ENCODE measurements around the gene TAS1R1. TPM values are rescaled to one million over a fixed set of nuclear protein-coding genes. Genes with fewer than 3 reads are reported as not detected.
A peak's percentile ranks its signal among the peaks of the same experiment; 100 is the strongest.

The TAS1R1 gene
- total and polyA plus RNA-seq, 4 experiments from 2014 or later: not detected

GRCh38 chr1:6508816-6509189 is 46.3 kb upstream of the TAS1R1 start:
- Mint-ChIP-seq H3K27ac (peak overlapping the region in 1 of 7 donors; percentile 72), H3K4me1 (no peaks in the 10 kb centered on the region), H3K4me3 (no peak overlapping the region), H3K36me3 (no peaks in the 10 kb centered on the region), H3K9me3 (no peaks in the 10 kb centered on the region), H3K27me3 (peaks cover 0 to 5% of the 10 kb centered on the region in 2 donors)
- DNase-seq: no peak
- POLR2A ChIA-PET (ENCODE audit: partially characterized antibody): no interaction called here
- H3K27ac ChIP-seq (ENCODE audit: low read depth, low read length): no peak overlapping the region
- no peaks in the 10 kb centered on the region for H3K27me3 ChIP-seq (ENCODE audit: insufficient read depth, low read length)
- H3K36me3 ChIP-seq (ENCODE audit: insufficient read depth, low read length): no peaks in the 10 kb centered on the region
- intact Hi-C loops (cut with micrococcal nuclease): no loop called here
- no peaks in the 10 kb centered on the region for H3K4me1 ChIP-seq (ENCODE audit: insufficient read depth, low read length)
- no peak overlapping the region for H3K4me3 ChIP-seq (ENCODE audit: low read length in 2 of 2)
- no peaks in the 10 kb centered on the region for H3K9me3 ChIP-seq (ENCODE audit: control insufficient read depth in 1 of 2, low read length in 2 of 2)
- CTCF ChIA-PET (ENCODE audit: partially characterized antibody): no interaction called here

GRCh38 chr1:6509220-6509918 is 45.7 kb upstream of the TAS1R1 start:
- no peaks in the 10 kb centered on the region for H3K4me1 Mint-ChIP-seq
- H3K4me1 ChIP-seq (ENCODE audit: insufficient read depth, low read length): no peaks in the 10 kb centered on the region
- no peak overlapping the region for H3K4me3 Mint-ChIP-seq
- peaks cover 0 to 5% of the 10 kb centered on the region in 2 donors for H3K27me3 Mint-ChIP-seq
- CTCF ChIA-PET (ENCODE audit: partially characterized antibody): no interaction called here
- POLR2A ChIA-PET (ENCODE audit: partially characterized antibody): no interaction called here
- intact Hi-C loops (cut with micrococcal nuclease): no loop called here
- no peaks in the 10 kb centered on the region for H3K9me3 Mint-ChIP-seq
- H3K27ac ChIP-seq (ENCODE audit: low read depth, low read length): no peak overlapping the region
- no peaks in the 10 kb centered on the region for H3K9me3 ChIP-seq (ENCODE audit: control insufficient read depth in 1 of 2, low read length in 2 of 2)
- no peaks in the 10 kb centered on the region for H3K27me3 ChIP-seq (ENCODE audit: insufficient read depth, low read length)
- H3K4me3 ChIP-seq (ENCODE audit: low read length in 2 of 2): no peak overlapping the region
- DNase-seq: no peak
- no peaks in the 10 kb centered on the region for H3K36me3 ChIP-seq (ENCODE audit: insufficient read depth, low read length)
- H3K36me3 Mint-ChIP-seq: no peaks in the 10 kb centered on the region
- H3K27ac Mint-ChIP-seq: no peak overlapping the region

GRCh38 chr1:6509919-6510291 is 45.2 kb upstream of the TAS1R1 start:
- Mint-ChIP-seq H3K27me3 (peaks cover 0 to 5% of the 10 kb centered on the region in 2 donors), H3K9me3 (no peaks in the 10 kb centered on the region), H3K4me1 (no peaks in the 10 kb centered on the region), H3K4me3 (no peak overlapping the region), H3K27ac (no peak overlapping the region), H3K36me3 (no peaks in the 10 kb centered on the region)
- Histone ChIP-seq H3K27ac (ENCODE audit: low read depth, low read length) (no peak overlapping the region), H3K27me3 (ENCODE audit: insufficient read depth, low read length) (no peaks in the 10 kb centered on the region), H3K4me3 (ENCODE audit: low read length in 2 of 2) (no peak overlapping the region), H3K4me1 (ENCODE audit: insufficient read depth, low read length) (no peaks in the 10 kb centered on the region), H3K9me3 (ENCODE audit: control insufficient read depth in 1 of 2, low read length in 2 of 2) (no peaks in the 10 kb centered on the region), H3K36me3 (ENCODE audit: insufficient read depth, low read length) (no peaks in the 10 kb centered on the region)
- CTCF ChIA-PET (ENCODE audit: partially characterized antibody): no interaction called here
- POLR2A ChIA-PET (ENCODE audit: partially characterized antibody): no interaction called here
- no peak for DNase-seq
- intact Hi-C loops (cut with micrococcal nuclease): no loop called here

- H3K36me3 Mint-ChIP-seq: no peaks in the 10 kb centered on the region
- H3K9me3 Mint-ChIP-seq: no peaks in the 10 kb centered on the region
- intact Hi-C loops (cut with micrococcal nuclease): no loop called here
- H3K27me3 Mint-ChIP-seq: peaks cover 0 to 5% of the 10 kb centered on the region in 2 donors
- H3K4me3 ChIP-seq (ENCODE audit: low read length in 2 of 2): no peak overlapping the region
- H3K9me3 ChIP-seq (ENCODE audit: control insufficient read depth in 1 of 2, low read length in 2 of 2): no peaks in the 10 kb centered on the region
- H3K27me3 ChIP-seq (ENCODE audit: insufficient read depth, low read length): no peaks in the 10 kb centered on the region
- no peaks in the 10 kb centered on the region for H3K4me1 Mint-ChIP-seq
- H3K27ac ChIP-seq (ENCODE audit: low read depth, low read length): no peak overlapping the region
- CTCF ChIA-PET (ENCODE audit: partially characterized antibody): no interaction called here
- no peak overlapping the region for H3K4me3 Mint-ChIP-seq
- no peaks in the 10 kb centered on the region for H3K4me1 ChIP-seq (ENCODE audit: insufficient read depth, low read length)
- POLR2A ChIA-PET (ENCODE audit: partially characterized antibody): no interaction called here
- peak overlapping the region in 1 of 7 donors; percentile 25 for H3K27ac Mint-ChIP-seq
- no peak for DNase-seq
- H3K36me3 ChIP-seq (ENCODE audit: insufficient read depth, low read length): no peaks in the 10 kb centered on the region
Observed at GRCh38 chr1:6510493-6510892, 44.6 kb upstream of the TAS1R1 start.

GRCh38 chr1:6511056-6511455 is 44.1 kb upstream of the TAS1R1 start:
- CTCF ChIA-PET (ENCODE audit: partially characterized antibody): no interaction called here
- intact Hi-C loops (cut with micrococcal nuclease): no loop called here

GRCh38 chr1:6511561-6512244 is 43.4 kb upstream of the TAS1R1 start:
- Histone ChIP-seq H3K4me3 (ENCODE audit: low read length in 2 of 2) (no peak overlapping the region), H3K9me3 (ENCODE audit: control insufficient read depth in 1 of 2, low read length in 2 of 2) (no peaks in the 10 kb centered on the region), H3K27me3 (ENCODE audit: insufficient read depth, low read length) (no peaks in the 10 kb centered on the region), H3K36me3 (ENCODE audit: insufficient read depth, low read length) (no peaks in the 10 kb centered on the region), H3K4me1 (ENCODE audit: insufficient read depth, low read length) (no peaks in the 10 kb centered on the region), H3K27ac (ENCODE audit: low read depth, low read length) (no peak overlapping the region)
- CTCF ChIA-PET (ENCODE audit: partially characterized antibody): no interaction called here
- POLR2A ChIA-PET (ENCODE audit: partially characterized antibody): no interaction called here
- no peak overlapping the region for H3K27ac Mint-ChIP-seq
- H3K27me3 Mint-ChIP-seq: peaks cover 0 to 5% of the 10 kb centered on the region in 2 donors
- DNase-seq: no peak
- H3K36me3 Mint-ChIP-seq: no peaks in the 10 kb centered on the region
- H3K4me1 Mint-ChIP-seq: no peaks in the 10 kb centered on the region
- no peak overlapping the region for H3K4me3 Mint-ChIP-seq
- intact Hi-C loops (cut with micrococcal nuclease): no loop called here
- no peaks in the 10 kb centered on the region for H3K9me3 Mint-ChIP-seq

More at GRCh38 chr1:6511056-6511455, 44.1 kb upstream of the TAS1R1 start:
- H3K4me3 ChIP-seq (ENCODE audit: low read length in 2 of 2): no peak overlapping the region
- POLR2A ChIA-PET (ENCODE audit: partially characterized antibody): no interaction called here
- no peak for DNase-seq
- H3K36me3 ChIP-seq (ENCODE audit: insufficient read depth, low read length): no peaks in the 10 kb centered on the region
- Mint-ChIP-seq H3K4me3 (no peak overlapping the region), H3K4me1 (no peaks in the 10 kb centered on the region), H3K36me3 (no peaks in the 10 kb centered on the region), H3K27ac (no peak overlapping the region), H3K9me3 (no peaks in the 10 kb centered on the region), H3K27me3 (peaks cover 0 to 5% of the 10 kb centered on the region in 2 donors)
- no peaks in the 10 kb centered on the region for H3K4me1 ChIP-seq (ENCODE audit: insufficient read depth, low read length)
- no peaks in the 10 kb centered on the region for H3K9me3 ChIP-seq (ENCODE audit: control insufficient read depth in 1 of 2, low read length in 2 of 2)
- H3K27ac ChIP-seq (ENCODE audit: low read depth, low read length): no peak overlapping the region
- no peaks in the 10 kb centered on the region for H3K27me3 ChIP-seq (ENCODE audit: insufficient read depth, low read length)

- Histone ChIP-seq H3K9me3 (ENCODE audit: control insufficient read depth in 1 of 2, low read length in 2 of 2) (no peaks in the 10 kb centered on the region), H3K27ac (ENCODE audit: low read depth, low read length) (no peak overlapping the region), H3K4me1 (ENCODE audit: insufficient read depth, low read length) (no peaks in the 10 kb centered on the region), H3K27me3 (ENCODE audit: insufficient read depth, low read length) (no peaks in the 10 kb centered on the region), H3K4me3 (ENCODE audit: low read length in 2 of 2) (no peak overlapping the region), H3K36me3 (ENCODE audit: insufficient read depth, low read length) (no peaks in the 10 kb centered on the region)
- H3K9me3 Mint-ChIP-seq: no peaks in the 10 kb centered on the region
- CTCF ChIA-PET (ENCODE audit: partially characterized antibody): interaction anchor here (1.1 kb wide), 1 partner anchor 11 kb away, joined by 3 read pairs; no protein-coding TSS in a partner anchor
- H3K27me3 Mint-ChIP-seq: no peaks in the 10 kb centered on the region
- H3K4me1 Mint-ChIP-seq: no peaks in the 10 kb centered on the region
- POLR2A ChIA-PET (ENCODE audit: partially characterized antibody): no interaction called here
- DNase-seq: no peak
- no peaks in the 10 kb centered on the region for H3K36me3 Mint-ChIP-seq
- intact Hi-C loops (cut with micrococcal nuclease): no loop called here
- H3K27ac Mint-ChIP-seq: no peak overlapping the region
- H3K4me3 Mint-ChIP-seq: no peak overlapping the region
Observed at GRCh38 chr1:6512245-6512907, 42.7 kb upstream of the TAS1R1 start.
